ENCODE results near the gene ADAR. TPM values are rescaled to one million over a fixed set of nuclear protein-coding genes. Genes with fewer than 3 reads are reported as not detected.

ADAR gene
- total RNA-seq, 1 donor from 2014 or later: 148 TPM

DNA sequence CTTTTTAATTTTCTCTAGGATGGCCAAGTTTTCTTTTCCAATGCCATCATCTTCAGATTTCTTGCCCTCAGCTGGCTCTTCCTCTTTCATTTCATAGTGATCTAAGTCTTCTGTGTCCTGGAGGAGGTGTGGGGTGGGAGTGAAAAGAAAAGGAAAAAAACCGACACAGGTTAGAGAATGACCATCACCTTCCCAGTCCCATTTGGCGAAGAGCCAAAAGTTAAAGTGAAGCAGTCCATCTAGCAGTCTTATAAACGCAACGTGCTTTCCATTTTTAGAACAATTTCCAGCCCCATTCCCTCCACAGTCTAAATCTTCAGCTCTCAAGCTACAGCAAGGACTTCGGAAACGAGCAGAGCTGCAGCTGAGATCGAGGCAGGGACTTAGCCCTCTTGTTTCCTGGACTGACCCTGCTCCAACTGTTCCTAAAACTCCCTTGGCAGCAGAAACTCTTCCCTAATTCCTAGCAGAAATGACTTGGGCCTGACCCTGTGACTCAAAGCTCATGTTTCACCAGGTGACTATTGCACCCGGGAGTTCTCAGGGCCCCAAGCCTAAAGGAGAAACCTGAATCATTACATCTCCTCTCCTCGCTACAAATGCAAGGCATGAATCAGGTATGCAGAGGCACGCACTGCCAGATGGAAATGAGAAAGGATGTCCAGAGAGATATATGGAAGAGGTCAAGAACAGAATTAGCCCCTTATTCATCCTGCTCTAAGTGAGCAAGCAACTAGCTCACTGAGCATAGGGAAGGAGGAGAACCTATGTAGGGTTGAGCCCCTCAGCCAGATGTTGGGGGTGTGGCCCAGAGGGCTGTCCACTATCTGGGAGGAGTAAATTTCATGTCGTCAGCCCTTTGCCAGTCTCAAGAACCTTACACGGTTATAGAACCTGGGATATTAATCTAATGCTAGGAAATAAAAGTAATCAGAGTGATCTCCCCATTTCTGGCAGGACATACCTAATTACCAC, 54.6 kb downstream of the ADAR start:
- no peaks in the 10 kb centered on the region for H3K9me3 Mint-ChIP-seq
- DNase-seq (ENCODE audit: low read depth, low spot score): no peak
- peaks cover 11% of the 10 kb centered on the region for H3K36me3 Mint-ChIP-seq (ENCODE audit: low read depth)
- no peaks in the 10 kb centered on the region for H3K27me3 Mint-ChIP-seq (ENCODE audit: low read depth)
- peaks cover 34% of the 10 kb centered on the region for H3K4me1 Mint-ChIP-seq
- TF ChIP-seq, protein P1, sequence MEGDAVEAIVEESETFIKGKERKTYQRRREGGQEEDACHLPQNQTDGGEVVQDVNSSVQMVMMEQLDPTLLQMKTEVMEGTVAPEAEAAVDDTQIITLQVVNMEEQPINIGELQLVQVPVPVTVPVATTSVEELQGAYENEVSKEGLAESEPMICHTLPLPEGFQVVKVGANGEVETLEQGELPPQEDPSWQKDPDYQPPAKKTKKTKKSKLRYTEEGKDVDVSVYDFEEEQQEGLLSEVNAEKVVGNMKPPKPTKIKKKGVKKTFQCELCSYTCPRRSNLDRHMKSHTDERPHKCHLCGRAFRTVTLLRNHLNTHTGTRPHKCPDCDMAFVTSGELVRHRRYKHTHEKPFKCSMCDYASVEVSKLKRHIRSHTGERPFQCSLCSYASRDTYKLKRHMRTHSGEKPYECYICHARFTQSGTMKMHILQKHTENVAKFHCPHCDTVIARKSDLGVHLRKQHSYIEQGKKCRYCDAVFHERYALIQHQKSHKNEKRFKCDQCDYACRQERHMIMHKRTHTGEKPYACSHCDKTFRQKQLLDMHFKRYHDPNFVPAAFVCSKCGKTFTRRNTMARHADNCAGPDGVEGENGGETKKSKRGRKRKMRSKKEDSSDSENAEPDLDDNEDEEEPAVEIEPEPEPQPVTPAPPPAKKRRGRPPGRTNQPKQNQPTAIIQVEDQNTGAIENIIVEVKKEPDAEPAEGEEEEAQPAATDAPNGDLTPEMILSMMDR (conservative IDR thresholded peaks at IDR 0.05): no peak
- no peak overlapping the region for H3K4me3 Mint-ChIP-seq
- no peak overlapping the region for H3K27ac Mint-ChIP-seq (ENCODE audit: unreplicated experiment)

DNA sequence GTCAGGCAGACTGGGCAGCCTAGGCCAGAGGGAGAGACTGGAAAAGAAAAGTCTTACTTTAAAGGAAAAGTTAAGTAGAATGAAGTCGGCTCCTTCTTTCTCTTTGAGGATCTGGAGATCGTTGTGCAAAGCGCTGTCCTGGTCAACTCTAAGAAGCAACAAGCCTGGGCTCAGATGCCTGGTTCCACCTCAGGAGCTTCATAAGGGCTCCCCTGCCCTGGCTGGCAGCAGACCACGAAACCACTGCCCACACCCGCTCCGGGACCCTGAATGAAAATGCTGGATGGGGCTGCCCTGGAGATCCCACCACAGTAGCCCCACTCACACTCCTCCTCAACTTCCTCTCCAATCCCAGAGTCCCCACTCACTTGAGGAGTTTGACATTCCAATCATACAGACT, 56.0 kb downstream of the ADAR start:
- Mint-ChIP-seq H3K4me3 (no peak overlapping the region), H3K36me3 (ENCODE audit: low read depth) (peaks cover 11% of the 10 kb centered on the region), H3K4me1 (peaks cover 24% of the 10 kb centered on the region), H3K9me3 (no peaks in the 10 kb centered on the region), H3K27ac (ENCODE audit: unreplicated experiment) (no peak overlapping the region), H3K27me3 (ENCODE audit: low read depth) (no peaks in the 10 kb centered on the region)
- TF ChIP-seq, protein P1 (conservative IDR thresholded peaks at IDR 0.05): no peak
- DNase-seq (ENCODE audit: low read depth, low spot score): no peak

DNA sequence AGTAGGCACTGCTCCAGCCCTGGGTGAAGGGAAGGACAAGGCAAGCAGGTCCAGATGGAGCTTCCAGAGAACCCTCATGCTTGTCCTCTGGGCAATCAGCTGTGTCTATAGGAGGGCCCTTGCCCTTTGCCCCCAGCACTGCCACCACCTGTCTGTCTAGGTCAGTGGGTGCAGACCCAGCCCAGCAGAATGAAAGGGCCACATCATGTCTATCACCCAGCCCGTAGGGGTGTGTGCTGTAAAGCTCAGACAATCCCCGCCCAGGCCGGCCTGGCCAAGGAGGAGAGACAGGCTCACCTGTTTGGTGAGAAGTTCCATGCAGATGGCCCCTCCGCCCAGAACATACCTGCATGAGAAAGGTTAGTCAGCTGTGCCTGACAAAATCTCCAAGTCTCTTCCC, 56.5 kb downstream of the ADAR start:
- Mint-ChIP-seq H3K27me3 (ENCODE audit: low read depth) (no peaks in the 10 kb centered on the region), H3K4me3 (no peak overlapping the region), H3K27ac (ENCODE audit: unreplicated experiment) (no peak overlapping the region), H3K36me3 (ENCODE audit: low read depth) (peaks cover 11% of the 10 kb centered on the region), H3K4me1 (peaks cover 19% of the 10 kb centered on the region), H3K9me3 (no peaks in the 10 kb centered on the region)
- TF ChIP-seq, protein P1 (conservative IDR thresholded peaks at IDR 0.05): no peak
- DNase-seq (ENCODE audit: low read depth, low spot score): no peak

DNA sequence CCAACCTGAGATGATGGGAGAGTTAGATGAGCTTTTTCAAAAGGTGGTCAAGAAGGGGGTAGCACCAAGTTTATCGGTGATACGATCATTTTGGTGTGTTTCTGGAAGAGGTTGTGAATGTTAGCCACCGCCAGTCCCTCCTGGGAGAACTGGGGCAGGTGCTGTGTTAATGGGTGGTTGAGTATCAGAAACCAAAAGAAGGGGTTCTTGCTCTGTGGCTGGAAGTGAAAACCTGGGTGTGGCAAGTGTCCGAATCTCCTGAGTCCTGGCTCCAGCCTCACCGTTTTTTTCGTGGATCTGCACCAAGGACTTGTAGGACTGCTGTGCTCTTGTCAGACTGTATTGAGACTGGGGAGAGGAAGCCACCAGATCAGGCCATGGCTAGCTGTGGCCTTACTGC, 57.3 kb downstream of the ADAR start:
- Mint-ChIP-seq H3K9me3 (no peaks in the 10 kb centered on the region), H3K36me3 (ENCODE audit: low read depth) (peaks cover 11% of the 10 kb centered on the region), H3K4me3 (no peak overlapping the region), H3K27ac (ENCODE audit: unreplicated experiment) (no peak overlapping the region), H3K27me3 (ENCODE audit: low read depth) (no peaks in the 10 kb centered on the region), H3K4me1 (peaks cover 11% of the 10 kb centered on the region)
- TF ChIP-seq, protein P1 (conservative IDR thresholded peaks at IDR 0.05): no peak
- no peak for DNase-seq (ENCODE audit: low read depth, low spot score)

DNA sequence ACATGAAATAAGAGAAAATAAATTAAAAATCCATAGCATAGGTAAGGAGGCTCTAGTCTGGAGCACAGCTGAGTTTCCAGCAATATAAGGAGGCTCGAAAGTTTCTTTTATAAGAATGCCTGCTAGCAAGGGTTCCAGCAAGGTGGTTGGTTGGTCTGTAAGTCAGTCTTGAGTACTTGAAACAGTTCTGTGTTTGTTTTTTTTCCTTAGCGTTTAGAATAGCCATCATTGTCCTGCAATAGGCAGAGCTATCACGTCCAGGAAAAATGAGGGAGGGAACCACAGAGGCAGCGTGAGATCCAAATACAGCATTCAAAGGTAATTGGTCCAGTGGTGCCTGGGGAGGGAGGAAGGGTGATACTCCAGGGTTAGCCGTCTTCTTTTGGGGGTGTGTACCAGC, 57.9 kb downstream of the ADAR start:
- TF ChIP-seq, protein P1 (conservative IDR thresholded peaks at IDR 0.05): no peak
- H3K27me3 Mint-ChIP-seq (ENCODE audit: low read depth): no peaks in the 10 kb centered on the region
- no peaks in the 10 kb centered on the region for H3K9me3 Mint-ChIP-seq
- H3K27ac Mint-ChIP-seq (ENCODE audit: unreplicated experiment): no peak overlapping the region
- no peak overlapping the region for H3K4me3 Mint-ChIP-seq
- H3K4me1 Mint-ChIP-seq: peaks cover 8% of the 10 kb centered on the region
- no peak for DNase-seq (ENCODE audit: low read depth, low spot score)
- H3K36me3 Mint-ChIP-seq (ENCODE audit: low read depth): peaks cover 11% of the 10 kb centered on the region

Measured in neural crest cell (in vitro differentiated cells).